Fibroblast of lung (primary cell): ENCODE results near the gene BMP6. TPM values are rescaled to one million over a fixed set of nuclear protein-coding genes. Genes with fewer than 3 reads are reported as not detected.

Experiments used
- DNase-seq, 2 donors: peaks; one replicate each; pipeline versions ENCODE4 v3.0.0 to v3.0.0-alpha.2; 2010; ENCODE audit warnings: low read depth in 2 of 2
- H2AFZ ChIP-seq: 2 replicates; pipeline ENCODE4 v1.5.1; 2012; ENCODE audit warnings: low read length, control low read depth, inconsistent platforms
- H3K27ac ChIP-seq: 2 replicates; pipeline ENCODE4 v1.5.1; 2011; ENCODE audit warnings: low read length, control low read depth; ENCODE audit not compliant: insufficient read depth
- H3K27me3 ChIP-seq: 2 replicates; pipeline ENCODE4 v1.5.1; 2011; ENCODE audit warnings: mild to moderate bottlenecking, low read length; ENCODE audit not compliant: control insufficient read depth, insufficient read depth
- H3K36me3 ChIP-seq: 2 replicates; pipeline ENCODE4 v1.5.1; 2011; ENCODE audit warnings: low read length; ENCODE audit not compliant: control insufficient read depth, insufficient read depth
- H3K4me1 ChIP-seq: 2 replicates; pipeline ENCODE4 v1.5.1; 2011; ENCODE audit warnings: low read length; ENCODE audit not compliant: control insufficient read depth, insufficient read depth; ENCODE audit errors: extremely low read depth
- H3K4me2 ChIP-seq: 2 replicates; pipeline ENCODE4 v1.5.1; 2011; ENCODE audit warnings: low read length, control low read depth; ENCODE audit not compliant: insufficient read depth; ENCODE audit errors: extremely low read depth
- H3K4me3 ChIP-seq, 4 experiments: fragments of 200-600 bp in 1 of 4; sonication (generic) in 1 of 4; replicated peaks in 1 of 4; 2 replicates each; pipeline ENCODE4 v1.5.1; 2011 to 2016; ENCODE audit warnings: low read length in 4 of 4, low read depth in 3 of 4, mild to moderate bottlenecking in 3 of 4, control low read depth in 2 of 4, inconsistent platforms in 1 of 4, mixed read lengths in 1 of 4; ENCODE audit not compliant: insufficient read depth in 1 of 4; ENCODE audit errors: control extremely low read depth in 1 of 4
- H3K79me2 ChIP-seq: 2 replicates; pipeline ENCODE4 v1.5.1; 2012; ENCODE audit warnings: mild to moderate bottlenecking, low read length, inconsistent platforms; ENCODE audit not compliant: control insufficient read depth, insufficient read depth
- H3K9ac ChIP-seq: 2 replicates; pipeline ENCODE4 v1.5.1; 2011; ENCODE audit warnings: mild to moderate bottlenecking, low read length, control low read depth; ENCODE audit not compliant: insufficient read depth
- H3K9me3 ChIP-seq: 2 replicates; pipeline ENCODE4 v1.5.1; 2012; ENCODE audit warnings: low read depth, low read length; ENCODE audit not compliant: control insufficient read depth, insufficient read depth
- H4K20me1 ChIP-seq: 2 replicates; pipeline ENCODE4 v1.5.1; 2011; ENCODE audit warnings: low read length; ENCODE audit not compliant: control insufficient read depth, insufficient read depth; ENCODE audit errors: extremely low read depth
- CTCF ChIP-seq, 2 donors: IDR thresholded peaks in 1 of 2; conservative IDR thresholded peaks in 1 of 2; 1 replicate in 1 of 2; 2 replicates in 1 of 2; pipeline ENCODE4 v1.5.1; 2011 to 2012; ENCODE audit warnings: low read length in 2 of 2, control low read depth in 1 of 2, inconsistent platforms in 1 of 2, low read depth in 1 of 2, mild to moderate bottlenecking in 1 of 2
- EZH2 ChIP-seq: IDR thresholded peaks from 2 replicates; pipeline ENCODE4 v1.5.1; 2012; ENCODE audit warnings: low read length, control low read depth, mild to moderate bottlenecking; ENCODE audit errors: missing control alignments
- polyA plus RNA-seq, 2 donors: library from polyadenylated mRNA; depleted of rRNA in 1 of 2; stranded (reverse) in 1 of 2; unstranded in 1 of 2; fragments of >200 nt; gene quantifications; 2 replicates each; pipeline ENCODE4 v1.2.1, GENCODE V29; 2011 to 2012; ENCODE audit warnings: missing spikeins in 1 of 2
- total RNA-seq: library from RNA; depleted of rRNA; stranded (reverse); fragments of >200 nt; gene quantifications from 2 replicates; pipeline ENCODE4 v1.2.1, GENCODE V29; 2014

The BMP6 gene
- total and polyA plus RNA-seq, 2 donors (not counting 1 experiment from before 2014, with no cell fraction given) = under 0.01 to 0.20 TPM

DNA sequence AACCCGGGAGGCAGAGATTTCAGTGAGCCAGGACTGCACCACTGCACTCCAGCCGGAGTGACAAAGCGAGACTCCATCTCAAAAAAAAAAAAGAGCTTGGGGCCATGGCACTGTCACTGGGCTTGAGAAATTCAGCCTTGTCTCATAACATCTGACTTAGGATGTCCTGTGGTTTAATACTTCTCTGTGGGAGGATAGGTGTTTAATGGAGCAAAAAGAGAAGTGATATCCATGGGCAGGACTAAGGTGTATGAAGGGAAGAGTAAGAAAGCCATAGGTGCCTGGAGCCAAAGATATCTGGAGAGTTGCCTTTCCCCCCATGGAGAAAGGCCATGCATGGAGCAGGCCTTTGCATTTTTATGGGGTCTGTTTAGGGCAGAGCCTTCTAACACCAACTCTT is 11.2 kb downstream of the BMP6 start:
- no peak for DNase-seq
- no peak for TF ChIP-seq EZH2
- no peak for TF ChIP-seq CTCF (conservative IDR thresholded peaks at IDR 0.05 in 1 of 2, IDR thresholded peaks at IDR 0.05 in 1 of 2; ENCODE audit: low read depth in 1 of 2, low read length in 2 of 2)

DNA sequence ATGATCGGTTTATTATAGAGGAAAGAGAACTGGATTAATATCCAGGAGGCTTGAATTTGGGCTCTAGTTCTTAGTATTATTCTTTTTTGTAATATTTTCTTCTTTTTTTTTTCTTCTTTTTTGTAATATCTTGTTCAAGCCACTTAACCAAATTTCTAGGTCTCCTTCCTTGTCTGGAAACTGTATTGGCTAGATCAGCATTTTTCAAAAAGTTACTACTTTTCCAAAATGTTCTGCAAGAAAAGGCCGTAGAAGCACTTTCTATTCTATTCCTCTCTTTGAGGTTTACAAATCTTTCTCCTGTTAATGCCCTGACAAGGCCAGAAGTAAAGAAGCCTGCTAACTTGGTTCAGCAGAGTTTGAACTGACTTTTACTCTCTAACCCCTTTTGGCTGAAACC is 12.0 kb downstream of the BMP6 start:
- TF ChIP-seq EZH2 = no peak
- no peak for TF ChIP-seq CTCF (conservative IDR thresholded peaks at IDR 0.05 in 1 of 2, IDR thresholded peaks at IDR 0.05 in 1 of 2; ENCODE audit: low read depth in 1 of 2, low read length in 2 of 2)
- H3K27me3 ChIP-seq = no peaks in the 10 kb centered on the region
- no peaks in the 10 kb centered on the region for H3K36me3 ChIP-seq
- no peak overlapping the region for H2AFZ ChIP-seq
- H3K4me3 ChIP-seq = no peak overlapping the region
- no peaks in the 10 kb centered on the region for H3K79me2 ChIP-seq
- H3K9me3 ChIP-seq = no peaks in the 10 kb centered on the region
- H4K20me1 ChIP-seq = no peaks in the 10 kb centered on the region
- DNase-seq = no peak
- H3K9ac ChIP-seq = no peak overlapping the region
- no peak overlapping the region for H3K27ac ChIP-seq
- H3K4me2 ChIP-seq = no peak overlapping the region
- no peaks in the 10 kb centered on the region for H3K4me1 ChIP-seq

More for the DNA sequence above, 11.2 kb downstream of the BMP6 start:
- Histone ChIP-seq H3K9ac (no peak overlapping the region), H3K27ac (no peak overlapping the region), H3K9me3 (no peaks in the 10 kb centered on the region), H2AFZ (no peak overlapping the region), H3K4me2 (no peak overlapping the region), H3K4me3 (no peak overlapping the region), H4K20me1 (no peaks in the 10 kb centered on the region), H3K4me1 (no peaks in the 10 kb centered on the region), H3K79me2 (no peaks in the 10 kb centered on the region), H3K27me3 (no peaks in the 10 kb centered on the region), H3K36me3 (no peaks in the 10 kb centered on the region)

DNA sequence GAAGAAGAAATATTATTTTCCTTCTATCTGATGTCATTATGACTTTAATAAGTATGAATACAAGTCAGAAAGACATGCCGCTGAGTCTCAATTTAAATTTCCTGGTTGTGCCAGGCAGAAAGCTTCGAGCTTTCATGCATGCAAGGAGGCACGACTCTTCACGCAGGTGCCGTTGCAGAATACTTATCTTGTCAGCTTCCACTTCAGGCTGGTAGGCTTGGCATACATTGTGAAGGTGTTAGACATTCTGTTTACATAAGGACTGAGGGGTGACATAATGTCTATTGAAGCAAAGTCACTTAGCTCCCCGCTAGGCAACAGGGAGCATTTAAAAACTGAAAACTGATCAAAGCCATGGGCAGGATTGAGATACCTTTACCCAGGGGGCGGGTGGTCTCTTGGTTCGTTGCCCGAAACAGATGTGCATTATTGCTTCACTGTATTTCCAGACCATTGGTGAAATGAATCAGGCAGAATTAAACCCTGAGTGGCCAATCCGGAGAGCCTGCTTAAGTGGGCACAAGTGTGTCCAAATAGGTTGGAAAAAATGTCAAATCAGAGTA is 16.4 kb downstream of the BMP6 start:
- Histone ChIP-seq H2AFZ (no peak overlapping the region), H3K9me3 (no peaks in the 10 kb centered on the region), H3K79me2 (no peaks in the 10 kb centered on the region), H3K27me3 (no peaks in the 10 kb centered on the region), H3K36me3 (no peaks in the 10 kb centered on the region), H3K4me2 (no peak overlapping the region), H3K4me3 (no peak overlapping the region), H3K4me1 (no peaks in the 10 kb centered on the region), H3K27ac (no peak overlapping the region), H4K20me1 (no peaks in the 10 kb centered on the region), H3K9ac (no peak overlapping the region)
- no peak for TF ChIP-seq EZH2
- TF ChIP-seq CTCF (conservative IDR thresholded peaks at IDR 0.05 in 1 of 2, IDR thresholded peaks at IDR 0.05 in 1 of 2; ENCODE audit: low read depth in 1 of 2, low read length in 2 of 2) = no peak
- no peak for DNase-seq
